ENCODE results near the gene LURAP1L. TPM values are rescaled to one million over a fixed set of nuclear protein-coding genes. Genes with fewer than 3 reads are reported as not detected.

Gene LURAP1L
- total and polyA plus RNA-seq, 9 of the 15 experiments (the other 6 are each of a cell fraction or from before 2014, with no cell fraction given), result 0.06 to 0.28 (median 0.07) TPM; not detected in 4

DNA sequence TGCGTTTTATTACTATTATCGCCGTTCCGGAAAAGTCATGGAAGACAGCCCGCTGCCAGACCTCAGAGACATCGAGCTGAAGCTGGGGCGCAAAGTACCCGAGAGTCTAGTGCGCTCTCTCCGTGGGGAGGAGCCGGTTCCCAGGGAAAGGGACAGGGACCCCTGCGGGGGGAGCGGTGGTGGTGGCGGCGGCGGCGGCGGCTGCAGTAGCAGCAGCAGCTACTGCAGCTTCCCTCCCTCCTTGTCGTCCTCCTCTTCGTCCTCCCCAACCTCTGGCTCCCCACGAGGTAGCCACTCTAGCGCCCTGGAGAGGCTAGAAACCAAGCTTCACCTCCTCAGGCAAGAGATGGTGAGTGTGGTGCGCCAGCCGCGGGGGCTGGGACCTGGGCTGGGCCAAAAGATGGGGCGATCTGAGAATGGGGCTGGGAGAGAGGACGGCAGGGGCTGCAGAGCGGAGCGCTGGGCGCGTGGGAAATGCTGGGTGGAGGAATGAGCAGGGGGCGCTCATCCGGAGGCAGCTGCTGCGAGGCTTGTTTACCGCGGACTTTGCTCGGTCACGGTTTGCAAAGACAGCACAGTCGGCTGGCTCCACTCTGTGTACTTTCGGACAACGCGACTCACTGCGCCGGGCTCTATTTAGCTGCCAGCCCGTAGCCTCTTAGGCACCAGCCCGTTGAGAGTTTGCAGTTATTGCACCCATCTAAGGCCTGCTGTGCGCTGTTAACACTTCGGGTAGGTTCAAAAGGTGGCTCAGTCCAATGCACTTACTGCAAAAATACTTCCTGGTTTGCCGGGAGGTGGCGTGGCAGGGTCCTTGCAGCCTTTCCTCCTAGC is 1.1 kb downstream of the LURAP1L start:
- no peaks in the 10 kb centered on the region for H3K9me1 ChIP-seq (ENCODE audit: control insufficient read depth, insufficient read depth, low read length)
- peak overlapping the region; percentile 70 for H3K4me2 ChIP-seq (ENCODE audit: insufficient read depth, low read length)
- DNase-seq (ENCODE audit: extremely low read depth in 1 of 4, low spot score in 3 of 4) (peak; percentile 7 to 44 (median 24)), ATAC-seq (peak; percentile 88), FAIRE-seq (no peak)
- peak overlapping the region; percentile 27 for H3K4me3 ChIP-seq
- H3K4me1 ChIP-seq (replicated peaks in 1 of 2; ENCODE audit: control insufficient read depth in 2 of 2, insufficient read depth in 2 of 2, low read length in 2 of 2), result peaks cover 0 to 9% of the 10 kb centered on the region in 2 experiments; a peak in 3 of 5 replicates
- 4% methylated on average over 23 of the region's 50 CpGs for WGBS (ENCODE audit: insufficient coverage, low coverage, missing lambda C conversion rate)
- peak overlapping the region in 1 of 2 experiments; percentile 35; a peak in 2 of 4 replicates for H3K9ac ChIP-seq (ENCODE audit: insufficient read depth in 1 of 2, low read depth in 2 of 2, low read length in 2 of 2)
- intact Hi-C loops (cut with micrococcal nuclease), result no loop called here
- CTCF ChIA-PET (ENCODE audit: low intra/inter-chr PET ratio), result no interaction called here
- POLR2A ChIA-PET, result no interaction called here
- H3K27ac ChIP-seq (ENCODE audit: extremely low read depth, low read depth, low read length), result no peak overlapping the region
- no peaks in the 10 kb centered on the region for H3K36me3 ChIP-seq (ENCODE audit: control insufficient read depth, insufficient read depth, low read length)
- no peaks in the 10 kb centered on the region for H3K9me3 ChIP-seq (replicated peaks; ENCODE audit: control insufficient read depth, insufficient read depth, low read depth, low read length)
- H3K79me2 ChIP-seq (ENCODE audit: control insufficient read depth, insufficient read depth, low read length), result no peaks in the 10 kb centered on the region
- peak overlapping the region; percentile 70; the same call in 1 of the 2 replicates for H2AFZ ChIP-seq (ENCODE audit: low read depth, low read length)
- in situ Hi-C loops (cut with MboI), result no loop called here
- H4K20me1 ChIP-seq (replicated peaks; ENCODE audit: control insufficient read depth, insufficient read depth, low read length), result no peaks in the 10 kb centered on the region
- H3K27me3 ChIP-seq (ENCODE audit: control insufficient read depth in 2 of 2, insufficient read depth in 2 of 2, low read length in 2 of 2), result no peaks in the 10 kb centered on the region
- BruUV-seq (replicated peaks), result no TSS peak
- TF ChIP-seq MGA (IDR thresholded peaks at IDR 0.05) (peak; percentile 66; the same call in 1 of the 2 replicates), L3MBTL2 (IDR thresholded peaks at IDR 0.05) (peak; percentile 29; the same call in 1 of the 2 replicates), PRDM10 (IDR thresholded peaks at IDR 0.05; ENCODE audit: partially characterized antibody) (peak; percentile 38), ZNF140 (CRISPR knock-in tag; IDR thresholded peaks at IDR 0.05) (no peak), CSDE1 (IDR thresholded peaks at IDR 0.05) (no peak)
